Cardiac septum (tissue), 1 donor: ENCODE results near the gene PSORS1C1. TPM values are rescaled to one million over a fixed set of nuclear protein-coding genes. Genes with fewer than 3 reads are reported as not detected.

ENCODE experiments used
- DNase-seq: peaks from one replicate; pipeline ENCODE4 v3.0.0-alpha.2; 2020; ENCODE audit warnings: low spot score
- intact Hi-C: fragments of 100-400 bp; cut with DNase I; formaldehyde crosslinking; loops from one replicate; pipeline ENCODE4 v1.14.0; 2022
- total RNA-seq: library from RNA; stranded (reverse); fragmentation: NEBNext Ultra II Directional; extraction: Animal tissue kit (Norgen Biotek cat#: 25700); gene quantifications from one replicate; pipeline ENCODE4 v1.2.1, GENCODE V29; 2021
- donor health status: DM: no; HTN: no; CAD: no.

The PSORS1C1 gene
- total RNA-seq, 1 donor from 2014 or later = 3.9 TPM

- no peak for DNase-seq
- intact Hi-C loops = loop anchor here (5.0 kb wide), 1 partner anchor 34 kb away; no protein-coding TSS in a partner anchor
These were observed 21.7 kb upstream of the PSORS1C1 start for GRCh38 chr6:31092769-31093505.

DNA sequence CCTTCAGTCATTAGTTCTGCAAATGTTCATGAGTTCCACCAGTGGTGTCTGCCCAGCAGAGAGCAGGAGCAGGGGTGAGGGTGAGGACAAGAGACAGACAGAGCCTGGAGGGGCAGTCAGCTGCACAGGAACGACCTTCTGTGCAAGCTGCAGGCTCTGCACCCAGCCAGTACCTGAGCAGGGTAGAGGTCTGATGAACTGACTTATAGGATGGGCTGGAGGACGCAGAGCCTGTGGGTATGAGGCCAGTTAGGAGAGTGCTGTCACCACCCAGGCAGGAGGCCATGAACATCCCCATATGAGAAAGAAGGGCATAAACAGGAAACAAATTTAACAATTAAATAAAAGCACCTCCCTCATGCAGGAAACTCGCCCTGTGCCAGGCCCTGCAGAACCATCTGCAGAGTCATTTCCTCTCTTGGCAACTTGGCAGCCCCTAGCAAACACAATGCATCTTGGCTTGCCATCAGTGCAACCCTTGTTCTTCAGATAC lies 20.2 kb upstream of the PSORS1C1 start:
- intact Hi-C loops = loop anchor here (5.0 kb wide), 1 partner anchor 33 kb away; no protein-coding TSS in a partner anchor
- DNase-seq = no peak

DNA sequence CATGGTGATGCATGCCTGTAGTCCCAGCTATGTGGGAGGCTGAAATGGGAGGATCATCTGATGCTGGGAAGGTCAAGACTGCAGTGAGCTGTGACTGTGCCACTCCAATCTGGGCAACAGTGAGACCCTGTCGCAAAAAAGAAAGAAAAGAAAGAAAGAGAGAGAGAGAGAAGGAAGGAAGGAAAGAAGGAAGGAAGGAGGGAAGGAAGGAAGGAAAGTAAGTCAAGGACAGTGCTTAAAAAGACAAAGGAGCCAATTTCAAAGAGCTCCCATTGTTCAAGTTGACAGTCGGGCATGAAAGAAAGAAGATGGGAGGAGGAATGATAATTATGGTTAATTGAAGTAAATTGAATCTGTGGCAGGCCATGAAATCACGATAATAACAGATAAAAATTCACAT lies 18.4 kb upstream of the PSORS1C1 start:
- DNase-seq = no peak
- intact Hi-C loops = no loop called here

DNA sequence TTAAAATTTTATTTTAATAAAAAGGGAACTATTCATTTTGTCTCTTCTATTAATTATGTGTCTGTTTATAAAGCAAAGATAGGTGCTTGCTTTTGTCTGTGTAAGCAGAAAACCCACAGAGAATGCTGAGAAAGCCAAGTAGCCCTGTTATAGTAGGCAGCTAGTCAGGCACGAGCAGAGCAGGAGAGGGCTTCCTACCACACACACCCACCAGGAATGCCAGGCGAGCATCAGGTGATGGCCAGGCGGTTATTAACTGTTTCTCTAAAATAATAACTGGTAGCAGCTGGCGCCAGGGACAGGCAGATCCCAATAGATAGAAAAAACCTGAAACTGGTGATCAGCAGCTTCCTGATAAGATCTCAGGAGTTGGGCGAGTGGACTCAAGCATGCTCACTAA lies 17.9 kb upstream of the PSORS1C1 start:
- intact Hi-C loops = no loop called here
- no peak for DNase-seq

GRCh38 chr6:31098449-31098938 lies 16.1 kb upstream of the PSORS1C1 start:
- no peak for DNase-seq
- intact Hi-C loops = no loop called here

GRCh38 chr6:31103136-31103535 lies 11.5 kb upstream of the PSORS1C1 start:
- no peak for DNase-seq
- intact Hi-C loops = no loop called here

GRCh38 chr6:31107052-31107451 lies 7.5 kb upstream of the PSORS1C1 start:
- intact Hi-C loops = no loop called here
- no peak for DNase-seq

DNA sequence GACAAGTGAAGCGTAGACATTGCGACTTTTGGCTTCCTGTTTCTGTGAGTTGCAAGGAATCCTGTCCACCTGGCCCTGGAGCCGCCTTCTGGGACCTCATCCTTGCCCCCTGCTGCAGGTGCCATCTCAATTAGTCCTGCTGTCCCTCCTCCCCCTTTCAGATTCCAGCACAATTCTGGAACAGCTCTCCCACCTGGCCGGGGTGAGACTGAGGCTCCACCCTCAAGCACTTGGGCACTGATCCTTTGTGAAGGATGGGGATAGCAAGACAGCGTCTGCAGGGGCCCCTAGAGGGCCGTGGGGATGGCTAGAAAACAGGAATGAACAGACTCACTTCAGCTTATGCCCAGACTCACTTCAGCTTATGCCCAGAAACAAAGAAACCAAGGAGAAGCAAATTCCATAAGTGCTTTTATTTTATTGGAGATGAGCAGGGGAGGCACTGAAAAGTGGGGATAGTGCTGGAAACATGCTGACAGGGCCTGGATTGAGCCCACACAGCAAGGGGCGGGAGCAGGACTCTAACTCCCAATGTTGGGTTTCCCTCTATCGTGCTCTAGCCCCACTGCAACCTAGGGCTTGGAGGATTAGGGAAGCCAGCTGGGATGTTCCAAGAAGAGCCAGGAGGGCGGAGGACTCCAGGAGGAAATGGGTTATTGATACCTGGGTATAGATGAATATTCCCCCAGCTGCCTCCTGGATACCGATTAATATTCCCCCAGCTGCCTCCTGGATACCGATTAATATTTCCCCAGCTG lies 3.6 kb upstream of the PSORS1C1 start:
- no peak for DNase-seq
- intact Hi-C loops = no loop called here

GRCh38 chr6:31111712-31112111 lies 2.9 kb upstream of the PSORS1C1 start:
- intact Hi-C loops = no loop called here
- no peak for DNase-seq

- intact Hi-C loops = no loop called here
- DNase-seq = no peak
These were observed 2.1 kb upstream of the PSORS1C1 start, which contains the start of gene C6orf15 for GRCh38 chr6:31112478-31112877. Gene C6orf15 (minus strand): TSS chr6:31112575. CDS start chr6:31112555, 20 bp downstream.

GRCh38 chr6:31113861-31114540 lies 599 bp upstream of the PSORS1C1 start:
- no peak for DNase-seq
- intact Hi-C loops = no loop called here

GRCh38 chr6:31114970-31115849 lies 610 bp downstream of the PSORS1C1 start:
- peak; percentile 54 for DNase-seq
- intact Hi-C loops = no loop called here

DNA sequence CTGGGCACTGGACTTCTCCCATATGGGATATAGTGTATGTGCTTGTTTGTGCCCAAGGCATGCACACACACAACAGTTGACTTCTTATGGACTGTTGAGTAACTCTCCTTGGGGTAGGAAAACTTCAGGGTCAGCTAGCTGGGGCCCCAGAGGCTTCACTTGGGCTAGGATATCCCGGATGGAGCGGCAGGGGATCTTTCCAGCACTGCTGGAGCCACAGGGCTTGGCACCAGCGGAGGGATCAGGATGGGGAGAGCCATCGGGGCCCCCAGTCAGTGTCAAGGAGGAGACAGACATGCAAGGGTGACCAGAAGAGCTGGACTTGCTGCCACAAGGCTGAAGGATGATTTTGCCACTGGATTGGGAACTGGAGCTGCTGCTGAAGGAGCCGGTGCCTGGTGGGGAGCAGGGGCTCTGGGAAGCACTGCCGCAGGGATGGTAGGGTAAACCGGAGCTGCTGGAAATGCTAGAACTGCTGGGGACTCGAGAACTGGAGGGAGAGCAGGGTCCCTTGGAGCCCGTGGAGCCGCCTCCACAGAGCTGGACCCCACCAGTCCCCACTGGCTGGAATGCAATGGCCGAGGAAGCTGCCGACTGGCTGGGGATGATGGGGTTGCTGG lies 1.5 kb downstream of the PSORS1C1 start:
- DNase-seq = peak; percentile 66
- intact Hi-C loops = no loop called here

DNA sequence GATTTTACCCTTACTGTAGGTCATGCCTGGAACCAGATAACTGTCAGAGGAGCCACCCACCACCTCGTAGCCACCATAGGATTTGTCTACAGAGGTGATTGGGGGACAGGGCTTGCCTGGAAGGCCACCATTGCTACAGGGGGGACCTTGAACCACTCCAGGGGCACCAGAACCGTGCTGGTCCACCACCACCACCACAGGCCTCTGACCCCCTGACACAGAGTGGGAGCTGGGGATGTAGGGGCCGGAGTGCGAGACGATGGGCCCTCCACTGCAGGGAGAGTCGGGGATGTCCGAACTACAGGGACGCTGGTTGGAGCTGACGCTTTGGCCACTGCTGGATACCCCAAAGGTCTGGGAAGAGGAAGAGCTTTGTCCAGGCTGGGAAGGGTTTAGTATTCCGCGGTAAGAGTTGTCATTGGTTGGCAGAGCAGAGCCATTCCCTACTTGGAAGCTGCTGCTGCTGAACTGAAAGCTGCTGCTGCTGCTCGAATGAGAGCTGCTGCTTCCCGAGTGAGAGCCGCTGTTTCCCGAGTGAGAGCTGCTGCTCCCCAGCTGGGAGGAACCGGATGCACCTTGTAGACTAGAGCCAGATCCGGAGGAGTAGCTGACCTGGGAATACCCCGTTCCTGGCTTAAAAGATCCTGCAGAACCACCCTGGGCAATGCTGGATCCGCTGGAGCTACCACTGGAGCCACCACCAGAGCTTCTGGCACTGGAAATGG lies 2.2 kb downstream of the PSORS1C1 start:
- peak; percentile 70 for DNase-seq
- intact Hi-C loops = no loop called here

DNA sequence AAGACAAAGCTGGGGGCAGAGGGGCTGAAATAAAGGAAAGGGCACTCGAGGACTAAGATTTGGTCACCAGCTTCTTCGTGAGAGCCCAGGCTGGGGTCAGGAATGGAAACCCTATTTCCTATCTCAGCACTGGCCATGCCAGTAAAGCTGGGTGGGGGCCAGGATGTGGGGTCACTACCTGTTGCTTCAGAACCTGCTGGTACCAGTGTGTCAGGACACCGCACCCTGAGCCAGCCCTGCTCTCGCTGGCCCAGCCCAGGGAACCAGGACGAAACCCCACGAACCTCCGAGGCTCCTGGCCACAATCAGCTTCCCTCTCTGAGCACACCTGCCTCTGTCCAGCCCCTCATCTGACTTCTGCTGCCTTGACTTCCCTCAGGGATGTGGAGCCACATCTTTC lies 3.6 kb downstream of the PSORS1C1 start:
- DNase-seq = peak; percentile 63
- intact Hi-C loops = no loop called here

GRCh38 chr6:31120151-31120915 lies 5.7 kb downstream of the PSORS1C1 start, which contains the start of gene CDSN:
Gene CDSN (minus strand): TSS chr6:31120446. CDS start chr6:31120419, 27 bp downstream.
- peak; percentile 61 for DNase-seq
- intact Hi-C loops = no loop called here

DNA sequence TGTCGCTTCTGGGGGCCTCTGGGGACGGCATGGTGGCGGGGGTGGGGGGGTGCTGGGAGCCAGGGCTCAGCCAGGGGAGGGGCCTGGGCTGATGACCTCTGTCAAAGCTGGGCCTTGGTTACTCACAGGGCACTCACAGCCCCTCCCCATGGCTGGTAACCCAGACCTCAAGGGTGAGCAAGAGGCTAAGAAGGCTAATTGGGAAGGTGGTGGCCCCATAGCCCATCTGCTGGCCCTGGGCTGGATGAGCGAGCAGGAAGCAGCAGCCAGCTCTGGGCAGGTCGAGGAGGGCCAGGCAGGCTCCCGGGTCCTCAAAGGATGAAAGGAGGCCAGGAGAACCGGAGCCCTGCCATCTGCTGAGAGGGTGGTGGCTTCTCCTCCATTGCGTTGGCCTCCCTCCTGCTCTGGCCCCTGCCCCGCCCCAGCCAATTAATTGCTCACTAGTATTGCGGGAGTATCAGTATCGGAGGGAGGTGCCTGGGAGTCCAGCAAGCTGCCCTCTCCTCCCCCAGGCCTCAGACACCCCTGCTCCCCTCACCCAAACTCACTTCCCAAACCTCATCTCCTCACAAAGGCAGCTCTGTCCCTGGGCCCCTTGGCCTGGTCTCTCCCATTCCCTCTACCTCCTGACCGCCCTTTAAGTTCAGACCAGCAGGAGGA lies 6.7 kb downstream of the PSORS1C1 start:
- peak; percentile 61 for DNase-seq
- intact Hi-C loops = no loop called here
